Measurements from ENCODE around the gene VSTM2L. TPM values are rescaled to one million over a fixed set of nuclear protein-coding genes. Genes with fewer than 3 reads are reported as not detected.

The VSTM2L gene
- polyA plus RNA-seq, 2 donors = 0.26 to 0.57 TPM

DNA sequence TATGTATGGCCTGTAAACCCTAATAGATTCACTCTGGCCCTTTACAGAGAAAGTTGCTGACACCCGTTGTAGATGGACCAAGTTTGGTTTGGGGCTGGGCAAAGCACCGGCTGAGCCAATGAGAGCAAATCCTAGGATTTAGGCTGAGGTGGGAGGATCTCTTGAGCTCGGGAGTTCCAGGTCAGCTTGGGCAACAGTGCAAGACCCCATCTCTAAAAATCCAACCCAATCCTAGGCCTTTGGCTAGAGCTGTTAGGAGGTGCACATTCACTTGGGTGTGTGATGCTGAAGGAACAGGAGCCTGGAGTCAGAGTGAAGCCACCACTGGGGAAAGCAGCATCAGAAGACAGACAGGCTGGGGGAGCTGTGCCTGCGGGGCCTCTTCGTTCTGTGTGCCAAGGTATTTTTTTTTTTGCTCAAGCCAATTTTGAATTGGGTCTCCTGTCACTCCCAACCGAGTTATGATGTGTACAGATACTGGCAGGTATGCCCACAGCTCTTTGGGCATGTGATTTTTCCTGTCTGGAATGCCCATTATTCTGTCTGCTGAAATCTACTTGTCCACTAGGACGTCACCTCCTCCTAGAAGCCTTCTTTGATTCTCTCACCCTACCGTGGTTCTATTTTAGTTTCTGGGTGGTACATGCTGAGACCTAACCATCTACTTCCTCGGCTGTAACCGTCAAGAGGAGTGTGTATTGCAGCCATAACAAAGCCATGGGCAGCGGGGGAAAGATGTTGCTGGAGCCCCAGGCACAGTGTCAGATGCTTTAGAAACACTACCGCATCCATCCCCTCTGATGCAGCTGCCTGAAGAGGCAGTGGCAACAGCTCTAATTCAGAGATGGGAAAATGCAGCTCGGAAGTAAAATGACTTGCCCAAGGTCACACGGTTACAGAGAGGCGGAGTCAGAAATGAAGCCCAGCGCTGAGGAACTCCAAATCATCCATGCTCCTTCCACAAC, 76.4 kb downstream of the VSTM2L start:
- no peak overlapping the region for H3K27ac ChIP-seq (ENCODE audit: low read depth in 2 of 2, low read length in 1 of 2)
- no peaks in the 10 kb centered on the region for H3K4me1 ChIP-seq (ENCODE audit: control insufficient read depth in 2 of 2, insufficient read depth in 2 of 2, low read length in 1 of 2)
- H3K36me3 ChIP-seq (ENCODE audit: control insufficient read depth in 2 of 2, insufficient read depth in 2 of 2, low read length in 1 of 2) = peaks cover 0 to 6% of the 10 kb centered on the region in 2 donors
- H3K27me3 ChIP-seq (ENCODE audit: control insufficient read depth in 1 of 2, insufficient read depth in 2 of 2, low read length in 2 of 2) = no peaks in the 10 kb centered on the region
- H3K9me3 ChIP-seq (ENCODE audit: control insufficient read depth in 2 of 2, insufficient read depth in 1 of 2, low read depth in 1 of 2, low read length in 1 of 2) = no peaks in the 10 kb centered on the region
- 87 to 93% methylated on average over 16 of the region's 16 CpGs for WGBS, 2 donors
- H3K4me3 ChIP-seq (ENCODE audit: low read depth in 1 of 2, low read length in 2 of 2) = no peak overlapping the region

DNA sequence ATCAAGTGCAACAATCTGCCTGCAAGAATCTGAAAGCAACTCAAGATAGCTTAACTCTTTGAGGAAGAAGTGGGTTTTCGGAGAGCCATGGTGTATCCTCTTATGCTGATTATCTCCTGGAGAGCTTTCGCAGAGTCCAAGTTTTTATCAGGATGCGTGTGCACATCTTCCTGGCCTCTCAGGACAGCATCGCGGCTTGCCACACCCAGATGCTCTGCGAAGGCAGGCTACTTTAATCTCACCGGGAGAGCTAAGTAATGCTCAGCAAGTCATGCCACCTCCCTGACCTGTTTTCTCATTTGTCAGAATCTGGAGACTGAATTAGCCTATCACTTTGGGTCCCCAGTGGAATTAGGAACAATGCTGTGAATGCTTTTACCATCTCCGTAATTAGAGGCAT, 77.5 kb downstream of the VSTM2L start:
- 83% methylated on average over 8 of the region's 8 CpGs for WGBS, 2 donors
- Histone ChIP-seq H3K4me1 (ENCODE audit: control insufficient read depth in 2 of 2, insufficient read depth in 2 of 2, low read length in 1 of 2) (no peaks in the 10 kb centered on the region), H3K9me3 (ENCODE audit: control insufficient read depth in 2 of 2, insufficient read depth in 1 of 2, low read depth in 1 of 2, low read length in 1 of 2) (no peaks in the 10 kb centered on the region), H3K36me3 (ENCODE audit: control insufficient read depth in 2 of 2, insufficient read depth in 2 of 2, low read length in 1 of 2) (peaks cover 0 to 6% of the 10 kb centered on the region in 2 donors), H3K27ac (ENCODE audit: low read depth in 2 of 2, low read length in 1 of 2) (no peak overlapping the region), H3K27me3 (ENCODE audit: control insufficient read depth in 1 of 2, insufficient read depth in 2 of 2, low read length in 2 of 2) (no peaks in the 10 kb centered on the region), H3K4me3 (ENCODE audit: low read depth in 1 of 2, low read length in 2 of 2) (no peak overlapping the region)

DNA sequence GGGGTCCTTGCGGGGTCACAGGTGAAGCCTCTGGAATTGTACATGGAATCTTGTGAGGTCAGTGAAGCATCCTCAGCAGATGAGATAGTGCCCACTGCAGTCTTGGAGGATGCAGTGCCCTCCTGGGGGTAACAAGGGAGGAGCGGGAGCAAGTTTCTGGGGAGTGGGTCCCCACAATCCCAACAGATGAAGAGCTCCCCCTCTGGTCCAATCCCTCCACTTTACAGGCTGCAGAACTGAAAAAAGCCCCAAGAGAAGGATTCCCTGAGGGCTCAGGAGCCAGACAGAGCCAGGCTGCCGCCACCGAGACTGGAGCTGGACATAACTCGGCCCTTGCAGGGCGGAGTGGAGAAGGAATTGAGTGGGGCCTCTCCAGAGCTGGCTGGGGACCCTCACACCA, 77.9 kb downstream of the VSTM2L start:
- H3K27me3 ChIP-seq (ENCODE audit: control insufficient read depth in 1 of 2, insufficient read depth in 2 of 2, low read length in 2 of 2) = no peaks in the 10 kb centered on the region
- peaks cover 0 to 6% of the 10 kb centered on the region in 2 donors for H3K36me3 ChIP-seq (ENCODE audit: control insufficient read depth in 2 of 2, insufficient read depth in 2 of 2, low read length in 1 of 2)
- no peak overlapping the region for H3K27ac ChIP-seq (ENCODE audit: low read depth in 2 of 2, low read length in 1 of 2)
- no peaks in the 10 kb centered on the region for H3K9me3 ChIP-seq (ENCODE audit: control insufficient read depth in 2 of 2, insufficient read depth in 1 of 2, low read depth in 1 of 2, low read length in 1 of 2)
- H3K4me1 ChIP-seq (ENCODE audit: control insufficient read depth in 2 of 2, insufficient read depth in 2 of 2, low read length in 1 of 2) = no peaks in the 10 kb centered on the region
- no peak overlapping the region for H3K4me3 ChIP-seq (ENCODE audit: low read depth in 1 of 2, low read length in 2 of 2)
- whole genome bisulfite sequencing, 2 donors = 94 to 98% methylated on average over 6 of the region's 6 CpGs

DNA sequence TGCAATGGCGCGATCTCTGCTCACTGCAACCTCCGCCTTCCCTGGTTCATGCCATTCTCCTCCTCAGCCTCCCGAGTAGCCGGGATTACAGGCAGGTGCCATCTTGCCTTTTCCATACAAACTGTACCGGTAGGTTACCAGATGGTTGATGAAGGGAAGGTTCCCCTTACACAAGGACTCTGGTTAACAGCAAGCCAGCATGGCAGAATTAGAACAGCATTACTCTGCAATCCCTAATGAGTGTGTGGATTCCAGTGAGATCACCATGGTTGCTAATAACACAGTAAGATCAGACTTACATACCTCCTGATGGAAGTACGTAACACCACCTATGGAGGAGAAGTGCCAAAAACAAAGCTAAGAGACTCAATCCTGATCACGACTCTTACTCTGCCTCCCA, 78.6 kb downstream of the VSTM2L start:
- WGBS, 2 donors = 94 to 97% methylated on average over 8 of the region's 8 CpGs
- Histone ChIP-seq H3K4me3 (ENCODE audit: low read depth in 1 of 2, low read length in 2 of 2) (no peak overlapping the region), H3K27ac (ENCODE audit: low read depth in 2 of 2, low read length in 1 of 2) (no peak overlapping the region), H3K27me3 (ENCODE audit: control insufficient read depth in 1 of 2, insufficient read depth in 2 of 2, low read length in 2 of 2) (no peaks in the 10 kb centered on the region), H3K36me3 (ENCODE audit: control insufficient read depth in 2 of 2, insufficient read depth in 2 of 2, low read length in 1 of 2) (peaks cover 0 to 6% of the 10 kb centered on the region in 2 donors), H3K9me3 (ENCODE audit: control insufficient read depth in 2 of 2, insufficient read depth in 1 of 2, low read depth in 1 of 2, low read length in 1 of 2) (no peaks in the 10 kb centered on the region), H3K4me1 (ENCODE audit: control insufficient read depth in 2 of 2, insufficient read depth in 2 of 2, low read length in 1 of 2) (peaks cover 0 to 1% of the 10 kb centered on the region in 2 donors)

DNA sequence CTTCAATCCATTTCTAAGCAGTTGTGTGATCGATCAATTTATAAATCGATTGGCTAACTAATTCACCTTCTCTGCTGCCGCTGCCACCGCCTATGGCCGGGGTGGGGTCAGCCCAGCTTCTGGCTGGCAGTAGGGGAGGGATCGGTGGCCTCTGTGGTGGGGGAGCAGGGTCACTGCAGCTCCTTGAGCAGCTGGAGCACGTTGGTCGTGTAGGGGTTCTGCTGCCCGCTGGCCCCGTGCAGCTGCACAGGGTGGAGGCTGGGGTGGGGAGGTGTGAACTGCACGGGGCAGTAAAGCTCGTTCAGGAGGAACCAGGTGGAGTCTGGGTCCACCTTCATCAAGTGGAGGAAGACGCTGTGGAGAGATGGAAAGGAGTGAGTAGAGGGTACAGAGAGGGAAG, 80.4 kb downstream of the VSTM2L start:
- Histone ChIP-seq H3K9me3 (ENCODE audit: control insufficient read depth in 2 of 2, insufficient read depth in 1 of 2, low read depth in 1 of 2, low read length in 1 of 2) (no peaks in the 10 kb centered on the region), H3K4me3 (ENCODE audit: low read depth in 1 of 2, low read length in 2 of 2) (no peak overlapping the region), H3K4me1 (ENCODE audit: control insufficient read depth in 2 of 2, insufficient read depth in 2 of 2, low read length in 1 of 2) (peaks cover 1 to 4% of the 10 kb centered on the region in 2 donors), H3K36me3 (ENCODE audit: control insufficient read depth in 2 of 2, insufficient read depth in 2 of 2, low read length in 1 of 2) (peaks cover 5 to 6% of the 10 kb centered on the region in 2 donors), H3K27ac (ENCODE audit: low read depth in 2 of 2, low read length in 1 of 2) (no peak overlapping the region), H3K27me3 (ENCODE audit: control insufficient read depth in 1 of 2, insufficient read depth in 2 of 2, low read length in 2 of 2) (no peaks in the 10 kb centered on the region)
- WGBS, 2 donors = 92 to 93% methylated on average over 13 of the region's 13 CpGs

DNA sequence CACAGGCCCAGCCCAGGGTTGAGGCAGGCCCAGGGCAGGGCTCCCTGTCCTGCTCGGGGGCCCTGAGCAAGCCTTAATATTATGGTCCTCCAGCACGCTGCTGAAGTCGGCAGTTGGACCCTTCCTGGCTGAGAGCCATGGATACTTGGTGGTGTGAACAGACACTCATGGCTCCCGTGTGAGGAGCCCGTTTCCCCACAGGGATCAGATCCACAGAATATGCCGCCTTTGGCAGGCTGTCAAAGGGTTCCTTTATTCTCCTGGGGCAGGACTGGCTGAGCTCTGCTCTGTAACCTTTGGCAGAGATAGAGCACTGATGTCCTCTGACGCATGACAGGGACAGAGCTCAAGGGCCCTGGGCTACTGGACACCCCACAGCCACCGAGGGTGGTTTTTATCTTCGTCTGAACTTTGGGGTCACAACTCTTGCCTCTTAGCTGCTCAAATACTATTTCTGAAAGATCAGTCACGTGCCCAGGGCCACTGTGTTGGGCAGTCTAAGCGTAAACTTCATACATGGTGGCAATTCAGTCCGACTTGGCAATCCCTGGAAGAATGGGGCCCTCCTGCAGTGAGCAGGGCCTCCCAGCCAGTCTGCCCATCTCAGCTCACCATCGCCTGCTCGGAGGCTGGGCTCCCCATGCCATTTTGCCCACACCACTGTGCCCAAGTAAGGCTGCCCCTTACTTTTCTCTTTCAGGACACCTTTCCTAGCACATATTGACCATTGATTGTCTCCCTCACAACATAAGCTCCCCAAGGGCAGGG, 81.3 kb downstream of the VSTM2L start:
- no peaks in the 10 kb centered on the region for H3K9me3 ChIP-seq (ENCODE audit: control insufficient read depth in 2 of 2, insufficient read depth in 1 of 2, low read depth in 1 of 2, low read length in 1 of 2)
- H3K4me1 ChIP-seq (ENCODE audit: control insufficient read depth in 2 of 2, insufficient read depth in 2 of 2, low read length in 1 of 2) = peaks cover 1 to 4% of the 10 kb centered on the region in 2 donors
- peaks cover 6 to 8% of the 10 kb centered on the region in 2 donors for H3K36me3 ChIP-seq (ENCODE audit: control insufficient read depth in 2 of 2, insufficient read depth in 2 of 2, low read length in 1 of 2)
- WGBS, 2 donors = 70 to 77% methylated on average over 14 of the region's 14 CpGs
- no peak overlapping the region for H3K27ac ChIP-seq (ENCODE audit: low read depth in 2 of 2, low read length in 1 of 2)
- no peaks in the 10 kb centered on the region for H3K27me3 ChIP-seq (ENCODE audit: control insufficient read depth in 1 of 2, insufficient read depth in 2 of 2, low read length in 2 of 2)
- no peak overlapping the region for H3K4me3 ChIP-seq (ENCODE audit: low read depth in 1 of 2, low read length in 2 of 2)

DNA sequence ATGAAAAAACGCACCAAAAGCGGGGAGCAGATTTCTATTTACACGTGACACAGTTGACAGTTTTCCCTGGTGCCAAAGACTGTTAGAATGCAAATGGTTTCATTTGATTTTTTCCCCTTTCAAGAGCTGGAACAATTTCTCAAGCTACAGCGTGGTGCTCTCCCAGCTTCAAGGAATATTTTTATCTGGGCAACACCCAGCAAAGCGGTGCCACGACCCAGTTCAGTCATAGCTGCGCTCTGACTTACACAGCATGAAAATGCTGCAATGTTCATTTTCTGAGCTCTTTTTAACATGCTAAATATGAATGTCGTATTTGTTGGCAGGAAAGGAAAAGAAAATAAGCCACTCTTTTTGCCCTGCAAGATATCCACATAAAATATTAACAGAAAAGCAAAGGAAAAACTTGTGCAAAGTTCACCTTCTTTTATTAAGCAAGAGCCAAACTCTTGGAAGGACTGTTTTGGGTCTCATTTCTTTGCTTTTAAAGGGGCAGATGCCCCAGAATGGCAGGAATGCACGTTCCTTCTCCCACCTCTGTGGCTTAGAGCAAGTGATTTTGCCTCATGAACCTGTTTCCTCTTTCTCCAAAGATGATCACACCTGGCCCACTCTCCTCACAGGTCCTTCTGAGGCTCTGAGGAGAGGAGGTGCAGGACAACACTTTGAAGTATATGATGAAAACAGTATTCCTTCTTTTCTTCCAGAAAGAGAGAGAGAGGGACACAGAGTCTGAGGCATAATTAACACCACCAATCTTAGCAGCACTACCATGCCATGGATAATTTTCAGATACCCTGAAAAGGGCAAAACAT, 83.3 kb downstream of the VSTM2L start:
- Histone ChIP-seq H3K4me3 (ENCODE audit: low read depth in 1 of 2, low read length in 2 of 2) (no peak overlapping the region), H3K4me1 (ENCODE audit: control insufficient read depth in 2 of 2, insufficient read depth in 2 of 2, low read length in 1 of 2) (peaks cover 1 to 4% of the 10 kb centered on the region in 2 donors), H3K36me3 (ENCODE audit: control insufficient read depth in 2 of 2, insufficient read depth in 2 of 2, low read length in 1 of 2) (peaks cover 8% of the 10 kb centered on the region in 2 donors), H3K9me3 (ENCODE audit: control insufficient read depth in 2 of 2, insufficient read depth in 1 of 2, low read depth in 1 of 2, low read length in 1 of 2) (no peaks in the 10 kb centered on the region), H3K27me3 (ENCODE audit: control insufficient read depth in 1 of 2, insufficient read depth in 2 of 2, low read length in 2 of 2) (no peaks in the 10 kb centered on the region), H3K27ac (ENCODE audit: low read depth in 2 of 2, low read length in 1 of 2) (no peak overlapping the region)
- WGBS, 2 donors = 67 to 69% methylated on average over 9 of the region's 9 CpGs

DNA sequence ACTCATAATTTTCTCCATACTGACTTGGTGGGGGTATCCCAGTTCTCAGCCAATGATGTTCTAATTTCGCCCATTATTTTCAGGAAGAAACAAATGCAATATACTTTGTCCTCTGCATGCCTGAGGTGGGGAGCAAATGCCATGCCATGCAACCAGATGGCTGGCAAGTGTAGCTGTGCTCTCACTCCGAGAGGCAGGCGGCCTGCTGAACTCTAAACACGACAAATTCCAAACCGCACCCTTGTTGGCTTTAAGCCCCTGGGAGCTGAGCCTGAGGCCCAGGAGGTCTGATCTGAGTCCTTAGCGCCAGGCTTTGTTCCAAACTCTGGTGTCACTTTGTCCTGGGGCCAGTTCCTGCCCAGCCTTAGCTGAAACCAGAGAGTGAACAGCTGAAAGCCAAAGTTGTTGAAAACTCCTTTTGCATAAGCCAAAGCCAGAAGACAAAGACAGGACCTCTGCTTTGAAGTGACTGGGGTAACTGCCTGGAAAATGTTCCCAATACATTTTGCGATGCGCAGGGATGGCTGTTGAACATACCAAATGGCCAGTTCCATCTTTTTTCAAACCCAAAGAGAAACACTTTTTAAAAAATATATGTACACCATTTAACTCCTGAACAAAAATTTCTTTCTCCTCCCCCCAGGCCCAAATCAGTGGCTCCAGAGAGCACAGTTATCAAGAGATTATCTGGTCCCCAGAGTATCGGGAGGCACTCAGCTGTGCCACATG, 84.1 kb downstream of the VSTM2L start:
- 44 to 45% methylated on average over 9 of the region's 9 CpGs for WGBS, 2 donors
- H3K36me3 ChIP-seq (ENCODE audit: control insufficient read depth in 2 of 2, insufficient read depth in 2 of 2, low read length in 1 of 2) = peaks cover 8% of the 10 kb centered on the region in 2 donors

More for the DNA sequence above, 84.1 kb downstream of the VSTM2L start:
- no peaks in the 10 kb centered on the region for H3K27me3 ChIP-seq (ENCODE audit: control insufficient read depth in 1 of 2, insufficient read depth in 2 of 2, low read length in 2 of 2)
- H3K4me3 ChIP-seq (ENCODE audit: low read depth in 1 of 2, low read length in 2 of 2) = no peak overlapping the region
- H3K9me3 ChIP-seq (ENCODE audit: control insufficient read depth in 2 of 2, insufficient read depth in 1 of 2, low read depth in 1 of 2, low read length in 1 of 2) = no peaks in the 10 kb centered on the region
- H3K4me1 ChIP-seq (ENCODE audit: control insufficient read depth in 2 of 2, insufficient read depth in 2 of 2, low read length in 1 of 2) = peaks cover 1 to 4% of the 10 kb centered on the region in 2 donors
- peak overlapping the region; percentile 2 to 34 for H3K27ac ChIP-seq (ENCODE audit: low read depth in 2 of 2, low read length in 1 of 2)

Data from esophagus (tissue), 2 donors.